Renal cortex interstitium (tissue), 3 donors: ENCODE data around the gene ABCG1. TPM values are rescaled to one million over a fixed set of nuclear protein-coding genes. Genes with fewer than 3 reads are reported as not detected.

Source experiments
- polyA plus RNA-seq, 3 donors: library from polyadenylated mRNA; unstranded; fragments of 120-200 nt; gene quantifications; one replicate each; pipeline ENCODE4 v1.2.1, GENCODE V29; 2013; ENCODE audit not compliant: insufficient read length in 3 of 3

ABCG1 gene
- polyA plus RNA-seq, 3 donors = 8.0 to 14.1 (median 9.3) TPM

Other genes starting within 250 kb of the ABCG1 start
- 10 to 100 TPM in 2 of 3 donors, 1 to 10 TPM in 1; 9.4 to 14.1 (median 10.8) TPM for gene ZBTB21, start 208.8 kb upstream of the ABCG1 start, polyA plus RNA-seq
- gene UMODL1, start 147.8 kb upstream of the ABCG1 start, polyA plus RNA-seq = under 1 TPM in 2 of 3 donors, not detected in 1; 0.17 to 0.45 TPM
- 1 to 10 TPM; 1.7 to 5.4 (median 3.6) TPM for gene TFF3, start 96.3 kb downstream of the ABCG1 start, polyA plus RNA-seq
- not detected for gene TFF2, start 131.9 kb downstream of the ABCG1 start, polyA plus RNA-seq
- gene TFF1, start 147.4 kb downstream of the ABCG1 start, polyA plus RNA-seq = under 1 TPM in 1 of 3 donors, not detected in 2; 0.94 TPM
- gene TMPRSS3, start 176.9 kb downstream of the ABCG1 start, polyA plus RNA-seq = 1 to 10 TPM; 1.6 to 2.7 (median 1.9) TPM
- gene UBASH3A, start 184.8 kb downstream of the ABCG1 start, polyA plus RNA-seq = not detected